ENCODE data around the gene HAUS1. TPM values are rescaled to one million over a fixed set of nuclear protein-coding genes. Genes with fewer than 3 reads are reported as not detected.
"Not testable (repeated sequence)": the region's sequence is repeated elsewhere in the genome, so short reads cannot be mapped to it uniquely, and the experiment has no call there.

HAUS1 gene
- total and polyA plus RNA-seq, 7 donors: 2.8 to 16.3 (median 6.3) TPM

GRCh38 chr18:46161703-46162396, 57.7 kb downstream of the HAUS1 start:
- H3K9me3 ChIP-seq: no peaks in the 10 kb centered on the region
- H3K4me1 ChIP-seq: no peaks in the 10 kb centered on the region
- H3K36me3 ChIP-seq (ENCODE audit: insufficient read depth in 1 of 2, low read depth in 1 of 2): no peaks in the 10 kb centered on the region
- intact Hi-C loops (cut with DNase I): loop anchor here in 1 of 2 donors (10.0 kb wide), 1 partner anchor 323 kb away; no protein-coding TSS in a partner anchor
- H3K27me3 ChIP-seq (ENCODE audit: insufficient read depth in 3 of 3, low read length in 2 of 3): no peaks in the 10 kb centered on the region
- ATAC-seq: no peak
- TF ChIP-seq CTCF (IDR thresholded peaks at IDR 0.05): no peak
- H3K4me3 ChIP-seq: no peak overlapping the region
- no peak for DNase-seq
- no peak overlapping the region for H3K27ac ChIP-seq
- 84 to 91% (median 88%) methylated on average over 6 of the region's 6 CpGs for WGBS, 3 donors

- Histone ChIP-seq H3K27me3 (ENCODE audit: insufficient read depth in 3 of 3, low read length in 2 of 3) (no peaks in the 10 kb centered on the region), H3K27ac (no peak overlapping the region), H3K4me3 (no peak overlapping the region), H3K4me1 (no peaks in the 10 kb centered on the region), H3K36me3 (ENCODE audit: insufficient read depth in 1 of 2, low read depth in 1 of 2) (no peaks in the 10 kb centered on the region), H3K9me3 (no peaks in the 10 kb centered on the region)
- WGBS, 3 donors: 65 to 74% (median 66%) methylated on average over 3 of the region's 3 CpGs
- no peak for TF ChIP-seq CTCF (IDR thresholded peaks at IDR 0.05)
- DNase-seq (no peak), ATAC-seq (no peak)
- intact Hi-C loops (cut with DNase I): loop anchor here in 1 of 2 donors (10.0 kb wide), 1 partner anchor 322 kb away; no protein-coding TSS in a partner anchor
These were observed 58.9 kb downstream of the HAUS1 start for GRCh38 chr18:46163091-46163490.

- TF ChIP-seq CTCF (IDR thresholded peaks at IDR 0.05): no peak
- H3K9me3 ChIP-seq: no peaks in the 10 kb centered on the region
- H3K36me3 ChIP-seq (ENCODE audit: insufficient read depth in 1 of 2, low read depth in 1 of 2): no peaks in the 10 kb centered on the region
- no peak overlapping the region for H3K4me3 ChIP-seq
- H3K4me1 ChIP-seq: no peaks in the 10 kb centered on the region
- no peaks in the 10 kb centered on the region for H3K27me3 ChIP-seq (ENCODE audit: insufficient read depth in 3 of 3, low read length in 2 of 3)
- intact Hi-C loops (cut with DNase I): loop anchor here in 1 of 2 donors (10.0 kb wide), 1 partner anchor 321 kb away; no protein-coding TSS in a partner anchor
- DNase-seq (no peak), ATAC-seq (no peak)
- 90 to 92% (median 91%) methylated on average over 7 of the region's 7 CpGs for WGBS, 3 donors
- no peak overlapping the region for H3K27ac ChIP-seq
These were observed 59.8 kb downstream of the HAUS1 start for GRCh38 chr18:46163941-46164499.

- not testable (repeated sequence) for ATAC-seq
These were observed 60.3 kb downstream of the HAUS1 start for GRCh38 chr18:46164502-46164901.

GRCh38 chr18:46164920-46165319, 60.7 kb downstream of the HAUS1 start:
- no peak overlapping the region for H3K27ac ChIP-seq
- TF ChIP-seq CTCF (IDR thresholded peaks at IDR 0.05): no peak
- no peaks in the 10 kb centered on the region for H3K9me3 ChIP-seq
- H3K4me3 ChIP-seq: no peak overlapping the region
- no peak for ATAC-seq
- H3K27me3 ChIP-seq (ENCODE audit: insufficient read depth in 3 of 3, low read length in 2 of 3): no peaks in the 10 kb centered on the region
- WGBS, 3 donors: 93 to 96% (median 95%) methylated on average over 13 of the region's 13 CpGs
- no peaks in the 10 kb centered on the region for H3K4me1 ChIP-seq
- H3K36me3 ChIP-seq (ENCODE audit: insufficient read depth in 1 of 2, low read depth in 1 of 2): no peaks in the 10 kb centered on the region
- DNase-seq: no peak
- intact Hi-C loops (cut with DNase I): loop anchor here in 1 of 2 donors (10.0 kb wide), 1 partner anchor 320 kb away; no protein-coding TSS in a partner anchor

More at GRCh38 chr18:46164502-46164901, 60.3 kb downstream of the HAUS1 start:
- H3K36me3 ChIP-seq (ENCODE audit: insufficient read depth in 1 of 2, low read depth in 1 of 2); H3K27me3 ChIP-seq (ENCODE audit: insufficient read depth in 3 of 3, low read length in 2 of 3); H3K4me3 ChIP-seq; H3K9me3 ChIP-seq; DNase-seq; H3K27ac ChIP-seq; H3K4me1 ChIP-seq: not testable (repeated sequence)
- 68 to 82% (median 80%) methylated on average over 4 of the region's 4 CpGs for WGBS, 3 donors
- intact Hi-C loops (cut with DNase I): loop anchor here in 1 of 2 donors (10.0 kb wide), 1 partner anchor 320 kb away; no protein-coding TSS in a partner anchor

Data from psoas muscle (tissue), 8 donors.